GM12872 (cell line): ENCODE measurements around the gene LIN7C.

Experiments
- CTCF ChIP-seq: IDR thresholded peaks from 3 replicates; pipeline ENCODE4 v1.5.1; 2011; ENCODE audit warnings: low read depth, mild to moderate bottlenecking, low read length, moderate library complexity; ENCODE audit not compliant: insufficient read depth

The LIN7C gene

GRCh38 chr11:27541790-27542189, 35.2 kb upstream of the LIN7C start:
- TF ChIP-seq CTCF = no peak

- TF ChIP-seq CTCF = no peak
Measured at GRCh38 chr11:27540051-27540450, 33.5 kb upstream of the LIN7C start.

GRCh38 chr11:27535103-27535502, 28.5 kb upstream of the LIN7C start:
- TF ChIP-seq CTCF = no peak

GRCh38 chr11:27532652-27533325, 26.2 kb upstream of the LIN7C start:
- no peak for TF ChIP-seq CTCF

- no peak for TF ChIP-seq CTCF
Measured at GRCh38 chr11:27528712-27529111, 22.1 kb upstream of the LIN7C start.

GRCh38 chr11:27526535-27526934, 20.0 kb upstream of the LIN7C start:
- TF ChIP-seq CTCF = no peak

- TF ChIP-seq CTCF = no peak
Measured at GRCh38 chr11:27525824-27526516, 19.4 kb upstream of the LIN7C start.
